ENCODE measurements around the gene TMEM187.
A peak's percentile ranks its signal among the peaks of the same experiment; 100 is the strongest.

TMEM187 gene

GRCh38 chrX:153935326-153935851 lies 37.2 kb upstream of the TMEM187 start:
- no peak for DNase-seq

GRCh38 chrX:153937056-153937455 lies 35.5 kb upstream of the TMEM187 start:
- no peak for DNase-seq

GRCh38 chrX:153938226-153938786 lies 34.2 kb upstream of the TMEM187 start:
- no peak for DNase-seq

GRCh38 chrX:153939573-153939972 lies 33.0 kb upstream of the TMEM187 start:
- DNase-seq, result no peak

GRCh38 chrX:153941336-153942252 lies 31.0 kb upstream of the TMEM187 start:
- DNase-seq, result peak; percentile 67

GRCh38 chrX:153944140-153944799 lies 28.3 kb upstream of the TMEM187 start, which contains the start of gene RENBP:
TSS of gene RENBP (minus strand) at chrX:153944643. CDS start at chrX:153944610, 33 bp downstream.
- peak; percentile 64 for DNase-seq

- no peak for DNase-seq
These were observed 27.8 kb upstream of the TMEM187 start for GRCh38 chrX:153944800-153945150.

GRCh38 chrX:153945956-153946943 lies 26.3 kb upstream of the TMEM187 start:
- no peak for DNase-seq

- peak; percentile 85 for DNase-seq
These were observed 25.4 kb upstream of the TMEM187 start for GRCh38 chrX:153947009-153947769.

- no peak for DNase-seq
These were observed 24.5 kb upstream of the TMEM187 start for GRCh38 chrX:153948002-153948466.

GRCh38 chrX:153948847-153949805 lies 23.4 kb upstream of the TMEM187 start:
- DNase-seq, result no peak

- DNase-seq, result no peak
These were observed 22.4 kb upstream of the TMEM187 start for GRCh38 chrX:153950127-153950526.

- DNase-seq, result no peak
These were observed 20.7 kb upstream of the TMEM187 start for GRCh38 chrX:153951683-153952372.

GRCh38 chrX:153952373-153953026 lies 20.1 kb upstream of the TMEM187 start:
- DNase-seq, result no peak

GRCh38 chrX:153953342-153953830 lies 19.2 kb upstream of the TMEM187 start:
- peak; percentile 59 for DNase-seq

- no peak for DNase-seq
These were observed 18.5 kb upstream of the TMEM187 start for GRCh38 chrX:153953892-153954557.

- DNase-seq, result no peak
These were observed 17.9 kb upstream of the TMEM187 start for GRCh38 chrX:153954558-153955227.
